GM12892 (cell line): ENCODE data around the gene PEX14.

Experiments used
- DNase-seq: peaks from one replicate; pipeline ENCODE4 v3.0.0; 2011; ENCODE audit not compliant: insufficient read length
- FAIRE-seq: peaks from 2 replicates; lab custom pipeline; 2011; peaks lifted over from hg19 to GRCh38; lab: Jason Lieb, UNC
- POLR2A ChIP-seq: IDR thresholded peaks from 2 replicates; pipeline ENCODE4 v1.6.1; 2011; ENCODE audit warnings: low read depth, low read length, control low read depth
- POLR2AphosphoS5 ChIP-seq: IDR thresholded peaks from 2 replicates; pipeline ENCODE4 v1.6.1; 2011; ENCODE audit warnings: low read depth, low read length, control low read depth
- TAF1 ChIP-seq: IDR thresholded peaks from 2 replicates; pipeline ENCODE4 v1.6.1; 2011; ENCODE audit warnings: low read depth, mild to moderate bottlenecking, control low read depth, low read length, borderline replicate concordance

PEX14 gene

GRCh38 chr1:10434590-10434989 is 40.2 kb upstream of the PEX14 start:
- TF ChIP-seq POLR2A (no peak), TAF1 (no peak), POLR2AphosphoS5 (no peak)
- DNase-seq (no peak), FAIRE-seq (no peak)

GRCh38 chr1:10437052-10437451 is 37.7 kb upstream of the PEX14 start:
- DNase-seq (no peak), FAIRE-seq (no peak)
- TF ChIP-seq POLR2A (no peak), TAF1 (no peak), POLR2AphosphoS5 (no peak)

DNA sequence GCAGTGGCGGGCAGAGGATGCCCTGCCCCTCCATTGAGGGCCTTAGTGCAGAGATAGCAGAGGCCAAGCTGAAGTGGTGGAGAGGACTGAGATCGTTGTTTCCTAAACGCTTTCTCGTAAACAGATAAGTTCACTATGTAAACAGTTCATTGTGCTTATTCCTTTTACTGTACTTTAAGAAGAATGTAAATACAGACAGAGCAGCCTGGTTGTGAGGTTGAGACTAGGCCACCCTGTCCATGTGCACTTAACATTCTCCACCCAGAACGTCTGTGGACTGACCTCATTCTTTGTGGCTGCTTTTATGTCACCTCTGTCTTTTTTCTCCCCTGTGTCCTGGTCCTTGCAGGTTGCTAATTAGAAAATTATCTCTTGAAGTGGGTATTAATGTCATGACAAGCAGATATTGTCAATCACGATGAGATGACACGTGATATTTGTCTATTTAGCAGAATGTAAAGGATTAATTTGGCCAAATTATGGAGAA is 36.0 kb upstream of the PEX14 start:
- FAIRE-seq = no peak
- no peak for TF ChIP-seq TAF1
- TF ChIP-seq POLR2A = no peak
- TF ChIP-seq POLR2AphosphoS5 = no peak

GRCh38 chr1:10440305-10440704 is 34.4 kb upstream of the PEX14 start:
- no peak for TF ChIP-seq POLR2A
- TF ChIP-seq TAF1 = no peak
- no peak for TF ChIP-seq POLR2AphosphoS5
- DNase-seq (no peak), FAIRE-seq (no peak)

More for the DNA sequence above, 36.0 kb upstream of the PEX14 start:
- no peak for DNase-seq

DNA sequence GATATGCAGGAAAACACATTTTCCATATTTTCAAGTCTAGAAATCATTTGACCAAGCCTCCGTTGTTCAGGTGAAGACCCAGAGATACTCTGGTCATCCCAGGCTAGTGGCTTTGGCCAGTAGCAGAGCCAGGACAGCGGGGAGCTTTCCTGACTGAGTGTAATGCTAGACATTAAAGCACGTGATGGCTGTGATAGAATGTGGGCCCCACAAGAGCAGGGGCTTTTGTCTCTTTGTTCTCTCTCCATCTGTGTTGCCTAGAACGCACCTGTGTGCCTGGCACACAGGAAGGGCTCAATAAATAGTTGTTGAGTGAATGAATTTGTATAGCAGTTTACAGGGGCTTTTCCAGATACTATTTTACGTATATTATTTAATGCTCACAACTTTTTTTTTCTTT is 34.0 kb upstream of the PEX14 start:
- DNase-seq (no peak), FAIRE-seq (no peak)
- TF ChIP-seq POLR2AphosphoS5 (no peak), TAF1 (no peak), POLR2A (no peak)

DNA sequence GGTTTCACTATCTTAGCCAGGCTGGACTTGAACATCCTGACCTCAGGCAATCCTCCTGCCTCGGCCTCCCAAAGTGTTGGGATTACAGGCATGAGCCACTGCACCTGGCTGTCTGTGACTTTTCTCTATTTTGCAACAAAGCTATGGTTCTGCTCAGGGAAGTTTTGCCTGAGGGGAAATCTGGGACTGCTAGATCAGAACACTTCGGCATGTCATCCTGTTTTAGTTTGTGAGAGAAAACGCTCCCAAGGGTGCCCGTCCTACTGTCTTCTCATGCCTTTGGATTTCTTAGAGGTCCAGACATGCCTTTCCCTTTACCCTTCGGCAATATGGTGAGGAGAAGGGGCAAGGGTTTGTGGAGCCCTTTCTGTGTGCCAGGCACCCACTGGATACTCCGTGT is 30.5 kb upstream of the PEX14 start:
- DNase-seq (no peak), FAIRE-seq (no peak)
- TF ChIP-seq POLR2A (no peak), TAF1 (no peak), POLR2AphosphoS5 (no peak)

- no peak for FAIRE-seq
- no peak for DNase-seq
- TF ChIP-seq POLR2AphosphoS5 = no peak
- no peak for TF ChIP-seq TAF1
- no peak for TF ChIP-seq POLR2A
Measured at GRCh38 chr1:10444795-10445397, 29.9 kb upstream of the PEX14 start.

DNA sequence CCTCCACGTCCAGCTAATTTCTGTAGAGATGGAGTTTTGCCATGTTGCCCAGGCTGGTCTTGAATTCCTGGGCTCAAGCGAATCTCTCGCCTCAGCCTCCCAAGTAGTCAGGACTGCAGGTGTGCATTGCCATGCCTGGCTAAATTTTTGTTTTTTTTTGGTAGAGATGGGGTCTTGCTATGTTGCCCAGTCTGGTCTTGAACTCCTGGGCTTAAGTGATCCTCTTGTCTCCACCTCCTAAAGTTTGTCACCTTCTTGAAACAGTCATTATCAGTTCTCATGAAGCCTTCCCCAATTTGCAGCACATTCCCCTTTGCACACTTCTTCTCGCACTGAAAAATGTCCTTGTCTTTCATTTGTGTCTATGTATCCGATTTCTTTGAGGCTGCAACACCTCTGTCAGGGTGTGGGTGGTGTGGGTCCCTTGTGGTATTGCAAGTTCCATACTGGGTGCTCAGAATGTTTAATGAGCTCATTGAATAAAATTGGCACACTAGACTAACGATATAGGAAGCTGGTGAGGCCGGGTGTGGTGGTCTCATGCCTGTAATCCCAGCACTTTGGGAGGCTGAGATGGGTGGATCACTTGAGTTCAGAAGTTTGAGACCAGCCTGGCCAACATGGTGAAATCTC is 27.8 kb upstream of the PEX14 start:
- DNase-seq (no peak), FAIRE-seq (no peak)
- TF ChIP-seq TAF1 = no peak
- TF ChIP-seq POLR2A = no peak
- TF ChIP-seq POLR2AphosphoS5 = no peak

GRCh38 chr1:10449751-10450150 is 25.0 kb upstream of the PEX14 start, which contains the start of gene CORT:
Gene CORT (plus strand): TSS chr1:10450031. CDS start chr1:10450224, 193 bp downstream.
- FAIRE-seq (no peak), DNase-seq (no peak)
- no peak for TF ChIP-seq POLR2AphosphoS5
- no peak for TF ChIP-seq POLR2A
- no peak for TF ChIP-seq TAF1

GRCh38 chr1:10450156-10450814 is 24.5 kb upstream of the PEX14 start:
- FAIRE-seq (no peak), DNase-seq (no peak)
- TF ChIP-seq POLR2A (no peak), TAF1 (no peak), POLR2AphosphoS5 (no peak)

GRCh38 chr1:10450836-10451235 is 23.9 kb upstream of the PEX14 start:
- FAIRE-seq (no peak), DNase-seq (no peak)
- TF ChIP-seq TAF1 = no peak
- TF ChIP-seq POLR2A = no peak
- TF ChIP-seq POLR2AphosphoS5 = no peak

- no peak for FAIRE-seq
Measured at GRCh38 chr1:10451287-10451686, 23.5 kb upstream of the PEX14 start.

More at GRCh38 chr1:10451287-10451686, 23.5 kb upstream of the PEX14 start:
- TF ChIP-seq TAF1 (no peak), POLR2AphosphoS5 (no peak), POLR2A (no peak)
- no peak for DNase-seq
